CD4-positive, alpha-beta T cell treated with Interleukin-2 at 100 ng/mL for 4 hours (primary cell): Measurements from ENCODE around the gene ZNF184.
"Not testable (repeated sequence)": the region's sequence is repeated elsewhere in the genome, so short reads cannot be mapped to it uniquely, and the experiment has no call there.

Experiments
- DNase-seq: peaks from one replicate; pipeline ENCODE4 v3.0.0-alpha.2; 2020; ENCODE audit warnings: low spot score

The ZNF184 gene

DNA sequence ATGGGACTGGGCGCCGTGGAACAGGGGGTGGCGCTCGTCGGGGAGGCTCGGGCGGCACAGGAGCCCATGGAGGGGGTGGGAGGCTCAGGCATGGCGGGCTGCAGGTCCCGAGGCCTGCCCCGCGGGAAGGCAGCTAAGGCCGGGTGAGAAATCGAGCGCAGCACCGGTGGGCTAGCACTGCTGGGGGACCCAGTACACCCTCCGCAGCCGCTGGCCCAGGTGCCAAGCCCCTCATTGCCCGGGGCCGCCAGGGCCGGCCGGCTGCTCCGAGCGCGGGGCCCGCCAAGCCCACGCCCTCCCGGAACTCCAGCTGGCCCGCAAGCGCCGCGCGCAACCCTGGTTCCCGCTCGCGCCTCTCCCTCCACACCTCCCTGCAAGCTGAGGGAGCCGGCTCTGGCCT lies 48.1 kb downstream of the ZNF184 start:
- not testable (repeated sequence) for DNase-seq

GRCh38 chr6:27422651-27423332 lies 50.1 kb downstream of the ZNF184 start:
- no peak for DNase-seq

GRCh38 chr6:27419363-27419762 lies 53.5 kb downstream of the ZNF184 start:
- no peak for DNase-seq

DNA sequence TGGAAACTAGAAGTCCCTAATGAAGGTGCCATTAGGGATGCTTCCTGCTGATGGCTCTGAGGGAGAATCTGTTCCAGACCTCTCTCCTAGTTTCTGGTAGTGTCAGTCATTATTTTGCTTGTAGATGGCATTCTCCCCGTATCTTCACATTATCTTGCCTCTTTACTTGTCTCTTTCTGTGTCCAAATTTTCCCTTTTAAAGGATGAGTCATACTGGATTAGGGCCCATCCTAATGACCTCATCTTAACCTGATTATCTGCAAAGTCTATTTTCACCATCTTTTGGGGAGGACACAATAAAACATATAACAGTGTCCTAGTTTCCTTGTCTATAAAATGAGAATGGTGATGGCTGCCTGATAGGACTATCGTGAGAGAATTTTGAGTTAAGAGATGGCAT lies 57.0 kb downstream of the ZNF184 start:
- no peak for DNase-seq

- DNase-seq = no peak
Measured at GRCh38 chr6:27414996-27415395, 57.9 kb downstream of the ZNF184 start.

DNA sequence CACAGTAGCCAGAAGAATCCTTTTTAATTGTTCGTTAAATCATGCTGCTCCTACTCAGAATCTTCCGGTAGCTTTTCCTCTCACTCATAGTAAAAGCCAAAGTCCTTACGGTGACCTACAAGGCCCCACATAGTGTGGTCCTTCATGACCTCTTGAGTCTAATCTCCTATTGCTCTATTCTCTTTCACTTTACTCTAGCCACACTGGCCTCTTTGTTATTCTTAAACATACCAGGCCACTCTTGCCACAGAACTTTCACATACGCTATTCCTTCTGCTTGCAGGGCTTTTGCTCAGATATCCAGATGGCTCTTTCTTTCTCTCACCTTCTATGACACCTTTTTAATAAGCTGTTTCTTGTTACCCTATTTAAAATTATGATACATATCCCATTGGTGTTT lies 58.6 kb downstream of the ZNF184 start:
- DNase-seq = no peak

DNA sequence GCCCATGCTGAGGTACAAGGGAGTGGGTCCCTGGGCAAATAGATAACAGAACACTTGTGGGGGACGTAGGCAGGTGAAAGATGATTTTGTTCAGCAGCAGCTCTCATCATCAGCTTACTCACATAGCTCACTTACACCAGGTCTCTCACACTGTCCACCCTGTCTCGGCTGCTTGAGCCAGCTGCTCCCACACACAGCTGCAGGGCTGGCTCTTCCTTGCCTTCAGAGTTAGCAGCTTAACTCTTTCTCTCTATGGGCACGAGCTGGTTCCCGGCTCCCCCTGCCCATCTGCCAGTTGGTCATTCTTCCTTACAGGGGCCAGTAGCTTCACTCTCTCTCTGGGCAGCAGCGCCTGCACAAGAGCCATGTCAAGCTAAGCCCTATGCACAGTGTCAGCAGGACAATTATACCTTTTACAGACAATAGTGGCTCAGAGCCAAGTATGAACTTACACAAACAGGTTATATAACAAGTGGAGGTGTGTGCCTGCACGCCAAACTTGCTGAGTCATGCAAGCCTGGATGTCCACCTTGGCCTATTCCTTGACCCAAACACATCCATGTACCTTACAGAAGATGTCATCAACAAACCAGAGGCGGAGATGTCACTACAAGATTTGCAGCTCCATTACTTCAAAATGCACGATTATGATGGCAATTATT lies 65.6 kb downstream of the ZNF184 start:
- DNase-seq = no peak

DNA sequence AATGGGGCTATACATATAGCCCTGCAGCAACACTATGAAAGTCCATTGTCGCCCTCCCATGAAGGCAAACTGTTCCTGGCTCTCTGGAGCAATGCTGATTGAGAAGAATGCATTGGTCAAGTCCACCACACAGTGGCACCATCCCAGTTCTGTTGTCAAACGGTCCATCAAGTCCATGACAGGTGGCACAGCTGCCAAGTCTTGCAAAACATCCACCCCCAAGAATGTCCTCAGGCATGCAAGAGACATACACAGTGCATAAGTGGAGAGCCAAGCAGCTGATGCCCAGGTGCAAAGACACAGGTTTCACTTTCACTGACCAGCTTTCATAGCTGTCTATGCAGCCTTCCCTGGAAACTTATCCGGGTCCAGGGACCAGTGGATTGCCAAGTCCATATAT lies 66.8 kb downstream of the ZNF184 start:
- no peak for DNase-seq

DNA sequence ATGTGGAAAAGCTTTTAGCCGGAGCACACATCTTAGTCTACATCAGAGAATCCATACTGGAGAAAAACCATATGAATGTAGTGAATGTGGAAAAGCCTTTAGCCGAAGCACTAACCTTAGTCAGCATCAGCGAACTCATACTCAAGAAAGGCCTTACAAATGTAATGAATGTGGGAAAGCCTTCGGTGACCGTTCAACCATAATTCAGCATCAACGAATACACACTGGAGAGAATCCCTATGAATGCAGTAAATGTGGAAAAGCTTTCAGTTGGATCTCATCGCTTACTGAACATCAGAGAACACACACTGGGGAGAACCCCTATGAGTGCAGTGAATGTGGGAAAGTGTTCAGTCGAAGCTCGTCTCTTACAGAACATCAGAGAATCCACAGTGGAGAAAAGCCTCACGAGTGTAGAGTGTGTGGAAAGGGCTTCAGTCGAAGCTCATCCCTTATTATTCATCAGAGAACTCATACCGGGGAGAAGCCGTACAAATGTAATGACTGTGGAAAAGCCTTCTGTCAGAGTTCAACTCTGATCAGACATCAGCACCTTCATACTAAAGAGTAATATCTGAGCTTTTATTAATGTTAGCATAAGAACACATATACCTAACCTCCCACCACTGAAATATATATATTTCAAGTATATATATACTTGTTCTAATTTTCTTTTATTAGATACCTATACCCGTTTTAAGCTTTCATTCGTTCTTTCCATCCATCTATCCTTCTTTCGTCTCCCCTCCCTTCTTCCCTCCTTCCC lies 71.8 kb downstream of the ZNF184 start:
- no peak for DNase-seq
